ENCODE data around the gene SORL1.

SORL1 gene

DNA sequence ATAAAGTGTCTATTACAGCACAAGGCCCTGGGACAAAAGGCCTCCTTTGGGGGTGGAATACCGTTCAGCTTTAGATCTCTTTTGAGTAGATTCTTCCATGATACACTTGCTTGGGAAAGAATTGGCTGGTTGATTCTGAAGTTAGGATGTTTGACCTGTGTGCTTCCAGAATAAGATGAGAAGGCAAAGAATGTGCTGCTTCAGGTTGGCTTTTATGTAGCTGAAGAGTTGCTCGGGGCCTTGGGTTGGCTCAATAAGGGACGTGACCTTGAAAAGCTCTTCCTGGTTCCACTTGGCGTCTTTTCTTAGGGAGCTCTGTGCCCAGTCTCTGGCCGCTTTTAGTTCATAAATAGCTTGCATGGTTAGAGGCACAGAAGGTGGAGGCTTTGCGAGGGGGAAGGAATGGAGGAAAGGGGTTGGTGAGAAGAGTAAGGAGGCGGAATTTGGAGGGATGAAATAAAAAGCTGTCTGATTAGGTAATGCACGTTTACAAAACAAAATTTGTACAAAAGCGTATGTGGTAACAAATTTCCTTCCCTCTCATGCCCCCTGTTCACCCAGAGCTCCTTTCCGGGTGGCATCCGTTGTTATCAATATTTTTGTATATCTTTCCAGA lies 4.8 kb downstream of the SORL1 start:
- TF ChIP-seq, protein P1, sequence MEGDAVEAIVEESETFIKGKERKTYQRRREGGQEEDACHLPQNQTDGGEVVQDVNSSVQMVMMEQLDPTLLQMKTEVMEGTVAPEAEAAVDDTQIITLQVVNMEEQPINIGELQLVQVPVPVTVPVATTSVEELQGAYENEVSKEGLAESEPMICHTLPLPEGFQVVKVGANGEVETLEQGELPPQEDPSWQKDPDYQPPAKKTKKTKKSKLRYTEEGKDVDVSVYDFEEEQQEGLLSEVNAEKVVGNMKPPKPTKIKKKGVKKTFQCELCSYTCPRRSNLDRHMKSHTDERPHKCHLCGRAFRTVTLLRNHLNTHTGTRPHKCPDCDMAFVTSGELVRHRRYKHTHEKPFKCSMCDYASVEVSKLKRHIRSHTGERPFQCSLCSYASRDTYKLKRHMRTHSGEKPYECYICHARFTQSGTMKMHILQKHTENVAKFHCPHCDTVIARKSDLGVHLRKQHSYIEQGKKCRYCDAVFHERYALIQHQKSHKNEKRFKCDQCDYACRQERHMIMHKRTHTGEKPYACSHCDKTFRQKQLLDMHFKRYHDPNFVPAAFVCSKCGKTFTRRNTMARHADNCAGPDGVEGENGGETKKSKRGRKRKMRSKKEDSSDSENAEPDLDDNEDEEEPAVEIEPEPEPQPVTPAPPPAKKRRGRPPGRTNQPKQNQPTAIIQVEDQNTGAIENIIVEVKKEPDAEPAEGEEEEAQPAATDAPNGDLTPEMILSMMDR (IDR thresholded peaks at IDR 0.05; ENCODE audit: low read depth, low read length) = no peak
- H3K4me3 ChIP-seq (replicated peaks in 1 of 2; ENCODE audit: low read depth in 2 of 2, low read length in 2 of 2) = no peak overlapping the region
- no peak for DNase-seq (ENCODE audit: low read depth in 2 of 2)

DNA sequence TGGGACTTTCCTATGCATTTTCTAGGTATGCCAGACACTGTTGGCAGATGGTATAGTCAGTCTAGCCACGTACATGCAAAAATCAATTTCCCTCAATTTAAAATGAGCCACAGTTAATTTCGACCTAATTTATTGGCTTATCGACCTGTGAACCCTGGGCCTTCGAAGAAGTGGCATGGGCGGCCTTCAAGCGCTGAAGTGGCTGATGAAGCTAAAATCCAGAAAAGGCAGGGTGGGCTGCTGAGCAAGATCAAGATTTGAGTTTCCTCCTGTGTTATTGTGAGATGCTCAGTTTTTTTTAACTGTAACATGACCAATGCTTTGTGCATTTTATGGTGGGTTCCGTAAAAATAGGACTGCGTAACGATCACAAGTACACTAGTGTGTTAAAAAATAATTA lies 6.4 kb downstream of the SORL1 start:
- DNase-seq (ENCODE audit: low read depth in 2 of 2) = no peak
- H3K4me3 ChIP-seq (replicated peaks in 1 of 2; ENCODE audit: low read depth in 2 of 2, low read length in 2 of 2) = no peak overlapping the region
- TF ChIP-seq, protein P1 (IDR thresholded peaks at IDR 0.05; ENCODE audit: low read depth, low read length) = no peak

DNA sequence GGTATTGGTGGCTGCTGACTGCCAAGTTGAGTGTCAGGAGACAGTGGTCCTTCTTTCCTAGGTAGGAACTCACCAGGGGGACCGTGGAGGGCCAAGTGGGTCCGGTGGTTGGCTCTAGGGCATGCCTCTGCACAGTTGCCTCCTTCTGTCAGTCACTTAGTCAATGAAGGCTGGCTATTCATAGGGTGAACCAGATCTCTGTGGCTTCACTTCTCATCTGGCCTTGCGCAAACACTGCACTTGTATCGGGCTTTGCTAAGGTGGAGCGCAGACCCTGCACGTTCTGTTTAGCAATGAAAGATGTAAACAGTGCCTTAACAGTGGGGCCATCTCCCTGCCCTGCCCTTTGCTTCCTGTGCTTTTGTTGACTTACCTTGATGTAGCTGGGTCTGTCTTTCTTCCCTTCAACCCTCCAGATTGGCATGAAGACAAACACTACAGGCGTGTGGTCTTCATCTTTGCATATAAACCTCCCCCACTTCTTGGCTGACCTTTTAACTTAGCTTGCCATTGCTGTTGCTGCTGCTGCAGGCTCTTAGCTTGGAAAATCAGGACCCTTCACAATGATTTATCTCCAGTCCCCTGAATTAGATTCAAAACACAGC lies 7.4 kb downstream of the SORL1 start:
- no peak overlapping the region for H3K4me3 ChIP-seq (replicated peaks in 1 of 2; ENCODE audit: low read depth in 2 of 2, low read length in 2 of 2)
- TF ChIP-seq, protein P1 (IDR thresholded peaks at IDR 0.05; ENCODE audit: low read depth, low read length) = no peak
- DNase-seq (ENCODE audit: low read depth in 2 of 2) = no peak

DNA sequence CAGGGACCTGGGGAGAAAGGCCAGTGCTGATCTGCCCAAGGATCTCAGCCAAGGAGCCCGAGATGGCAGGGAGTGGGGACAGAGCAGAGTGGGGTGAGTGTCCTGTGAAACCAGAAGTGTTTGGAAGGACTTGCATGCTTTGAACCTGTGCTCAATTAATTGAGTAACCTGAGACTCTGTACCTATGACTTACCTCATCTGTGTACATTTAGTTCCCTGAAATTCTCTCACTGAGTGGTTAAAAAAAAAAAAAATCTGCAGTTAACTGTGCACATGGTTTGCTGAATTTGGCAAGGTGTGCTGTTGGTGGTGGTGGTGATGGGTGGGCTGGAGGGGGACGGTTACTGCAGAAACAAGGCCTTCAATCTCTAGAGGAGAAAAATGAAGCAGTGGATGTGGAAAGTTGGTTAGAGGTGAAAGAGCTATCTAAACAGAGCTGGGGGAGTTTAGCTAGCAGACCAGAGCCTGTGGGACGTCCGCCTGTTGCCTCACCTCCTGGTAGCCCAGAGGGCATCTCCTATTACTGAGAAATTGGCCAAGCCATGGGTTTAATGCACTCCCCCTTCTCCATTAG lies 8.9 kb downstream of the SORL1 start:
- H3K4me3 ChIP-seq (replicated peaks in 1 of 2; ENCODE audit: low read depth in 2 of 2, low read length in 2 of 2) = no peak overlapping the region
- no peak for DNase-seq (ENCODE audit: low read depth in 2 of 2)

DNA sequence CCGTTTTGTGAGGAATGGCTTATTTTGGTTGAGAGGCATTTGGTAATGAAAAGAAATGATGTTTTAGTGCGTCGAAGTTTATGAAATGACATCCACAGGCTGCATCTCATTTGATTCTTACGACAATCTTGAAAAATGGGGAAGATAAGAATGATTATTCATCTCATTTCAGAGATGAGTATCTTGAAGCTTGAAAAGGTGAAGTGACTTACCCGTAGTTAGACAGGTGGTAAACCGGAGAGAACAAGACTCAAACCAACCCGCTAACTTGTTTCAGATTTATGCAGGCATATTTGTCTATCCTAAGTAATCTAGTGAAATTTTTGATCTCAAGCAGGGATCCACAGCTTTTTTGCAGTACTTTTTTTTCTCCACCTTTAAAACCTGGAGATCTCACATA lies 9.7 kb downstream of the SORL1 start:
- TF ChIP-seq, protein P1 (IDR thresholded peaks at IDR 0.05; ENCODE audit: low read depth, low read length) = no peak
- H3K4me3 ChIP-seq (replicated peaks in 1 of 2; ENCODE audit: low read depth in 2 of 2, low read length in 2 of 2) = no peak overlapping the region

More for the DNA sequence above, 8.9 kb downstream of the SORL1 start:
- TF ChIP-seq, protein P1 (IDR thresholded peaks at IDR 0.05; ENCODE audit: low read depth, low read length) = no peak

DNA sequence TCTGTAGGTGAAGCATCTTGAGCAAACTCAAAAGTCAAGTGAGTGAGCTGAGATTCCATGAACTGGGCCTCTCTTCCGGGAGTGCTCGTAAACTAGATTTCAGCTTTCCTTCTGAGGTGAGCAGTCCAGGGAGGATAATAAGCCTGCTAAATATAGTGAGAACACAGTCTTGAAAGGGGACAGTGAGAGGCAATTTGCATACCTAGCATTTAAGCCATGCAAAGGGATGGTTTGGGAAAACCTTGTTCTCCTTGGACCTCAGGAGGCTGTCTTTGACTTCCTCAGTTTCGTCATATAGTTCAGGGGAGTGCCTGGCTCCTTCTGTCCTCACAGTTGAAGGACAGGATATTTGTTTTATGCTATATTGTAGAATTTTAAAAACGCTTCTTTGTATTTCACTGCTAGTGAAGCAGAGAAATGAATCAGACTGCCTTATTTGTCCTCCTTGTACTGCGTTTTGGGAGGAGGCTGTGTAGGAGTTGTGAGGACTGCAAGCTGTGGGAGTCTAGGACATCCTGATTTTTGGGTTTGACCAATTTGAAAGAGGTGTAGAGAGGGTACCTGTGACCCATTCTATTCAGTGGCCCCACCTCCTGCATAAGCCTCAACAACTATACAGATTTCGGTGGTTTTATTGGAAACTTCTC lies 11.7 kb downstream of the SORL1 start:
- no peak for DNase-seq (ENCODE audit: low read depth in 2 of 2)
- no peak overlapping the region for H3K4me3 ChIP-seq (replicated peaks in 1 of 2; ENCODE audit: low read depth in 2 of 2, low read length in 2 of 2)
- TF ChIP-seq, protein P1 (IDR thresholded peaks at IDR 0.05; ENCODE audit: low read depth, low read length) = no peak

More for the DNA sequence above, 9.7 kb downstream of the SORL1 start:
- no peak for DNase-seq (ENCODE audit: low read depth in 2 of 2)

Data from cardiac fibroblast (primary cell).